GM15510 (cell line): ENCODE results near the gene CCL21.

Source experiments
- POLR2A ChIP-seq: IDR thresholded peaks from 3 replicates; pipeline ENCODE4 v1.6.1; 2011; ENCODE audit warnings: borderline replicate concordance; ENCODE audit not compliant: insufficient read length; ENCODE audit errors: extremely low read depth

The CCL21 gene, protein sequence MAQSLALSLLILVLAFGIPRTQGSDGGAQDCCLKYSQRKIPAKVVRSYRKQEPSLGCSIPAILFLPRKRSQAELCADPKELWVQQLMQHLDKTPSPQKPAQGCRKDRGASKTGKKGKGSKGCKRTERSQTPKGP

DNA sequence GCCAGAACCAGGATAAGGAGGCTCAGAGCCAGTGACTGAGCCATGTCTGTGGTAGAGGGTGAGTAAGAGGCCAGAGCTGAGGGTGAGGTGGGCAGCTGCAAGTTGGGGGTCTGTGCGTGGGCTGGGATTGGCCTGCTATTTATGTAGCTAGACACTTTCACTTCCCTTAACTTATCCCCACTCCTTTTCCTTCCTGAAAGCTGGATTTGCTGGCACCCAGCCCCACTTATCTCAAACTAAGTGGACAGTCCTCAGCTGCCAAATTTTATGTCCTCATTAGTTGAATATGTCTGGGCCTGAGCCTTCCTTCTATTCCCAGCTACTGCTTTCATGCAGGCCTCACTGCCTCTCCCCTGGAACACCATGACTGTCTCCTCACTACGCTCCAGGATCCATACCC is at the start of gene CCL21:
Gene CCL21 (minus strand): TSS at position 114 of the 400 bp plus-strand sequence. CDS start 70 bp downstream, at position 44.
- TF ChIP-seq POLR2A, result no peak

- no peak for TF ChIP-seq POLR2A
Measured at GRCh38 chr9:34759432-34760134, 49.6 kb upstream of the CCL21 start.

DNA sequence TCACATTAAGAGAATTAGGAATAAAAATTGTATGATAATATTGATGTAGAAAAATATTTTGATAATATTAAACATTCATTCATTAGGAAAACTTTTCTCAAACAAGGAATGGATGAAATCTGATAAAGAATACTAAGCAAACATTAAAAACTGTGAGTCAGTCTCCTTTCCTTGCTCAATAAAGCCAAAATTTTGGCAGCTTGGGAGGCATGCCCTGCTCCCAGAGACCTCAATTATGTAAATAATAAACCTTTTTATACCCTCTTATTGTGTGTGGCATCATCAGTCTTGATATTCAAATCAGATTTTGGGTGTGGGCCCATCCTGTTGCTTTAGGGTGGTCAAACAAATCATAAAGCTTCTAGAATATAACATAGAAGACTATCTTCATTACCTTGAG is 36.6 kb upstream of the CCL21 start:
- TF ChIP-seq POLR2A, result no peak

DNA sequence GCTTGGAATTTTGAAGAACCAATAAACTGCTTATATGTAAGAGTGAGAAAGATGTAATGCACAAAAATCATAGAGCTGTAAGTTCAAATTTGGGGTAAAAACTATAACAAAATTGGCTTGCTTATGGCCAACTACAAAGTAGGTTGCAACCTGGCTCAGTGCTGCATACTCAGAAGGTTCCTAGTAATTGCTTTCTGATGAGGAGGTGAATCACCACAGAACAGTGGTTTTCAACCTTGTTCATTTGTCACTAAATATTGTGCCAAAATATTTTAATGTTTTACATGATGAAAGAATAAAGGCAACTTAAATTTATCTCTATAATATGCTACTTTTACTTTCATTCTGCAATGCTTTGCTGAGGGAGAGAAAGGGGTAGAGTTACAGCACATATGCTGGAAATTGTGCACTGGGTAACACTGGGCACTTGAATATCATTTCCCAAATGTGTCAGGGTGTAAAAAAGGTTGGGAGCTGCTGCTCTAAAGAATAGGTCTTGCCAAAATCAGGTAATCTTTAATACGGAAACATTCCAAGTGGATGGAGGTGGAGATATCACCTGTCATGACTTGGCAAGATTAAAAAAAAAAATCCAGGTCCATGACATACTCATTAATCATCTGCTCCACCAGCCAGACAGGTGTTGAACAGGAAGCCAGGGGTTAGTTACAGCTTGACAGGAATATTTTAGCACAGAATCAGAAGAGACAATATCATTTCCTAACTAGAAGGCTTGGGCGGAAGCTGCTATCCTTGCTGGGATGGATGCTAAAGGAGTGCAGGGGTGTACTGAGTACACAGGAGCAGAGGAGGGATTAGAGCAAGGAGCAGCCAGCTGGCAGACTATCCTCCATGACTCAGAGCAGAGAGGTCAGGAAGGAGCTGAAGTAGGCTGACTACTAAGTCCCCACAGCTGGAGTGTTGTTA is 34.6 kb upstream of the CCL21 start:
- no peak for TF ChIP-seq POLR2A

DNA sequence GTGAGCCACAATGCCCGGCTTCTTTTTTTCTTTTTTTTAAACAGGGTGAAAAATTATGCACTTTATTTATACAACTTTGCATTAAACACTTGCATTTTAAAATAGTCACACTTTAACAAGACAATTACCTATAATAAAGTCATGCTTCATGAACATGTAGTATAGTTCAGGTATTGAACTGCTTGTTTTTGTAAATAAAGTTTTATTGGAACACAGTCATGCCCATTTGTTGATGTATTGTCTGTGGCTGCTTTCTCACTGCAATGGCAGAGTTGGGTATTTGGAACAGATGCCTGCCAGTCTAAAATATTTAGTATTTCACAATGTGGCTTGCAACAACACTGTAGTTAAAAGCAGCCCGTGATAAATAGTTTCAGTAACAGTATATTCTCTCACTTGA is 32.8 kb upstream of the CCL21 start:
- TF ChIP-seq POLR2A, result no peak

DNA sequence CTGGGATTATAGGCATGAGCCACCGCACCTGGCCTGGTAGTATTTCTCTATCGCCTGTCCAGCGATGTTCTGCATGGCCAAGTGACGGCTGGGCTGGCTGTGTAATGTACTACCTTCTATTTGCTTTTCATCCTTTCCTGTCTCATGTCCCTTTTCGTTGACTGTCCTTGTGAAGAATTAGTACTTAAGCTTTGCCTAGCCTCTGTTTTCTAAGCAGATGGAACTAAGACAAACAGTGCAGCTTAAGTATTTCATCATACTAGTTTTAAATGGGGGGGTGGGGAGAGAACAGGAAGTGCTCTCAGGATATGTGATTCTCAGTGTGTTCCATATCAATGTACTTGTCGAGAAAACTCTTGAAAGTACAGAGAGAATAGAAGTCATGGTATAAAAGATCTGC is 31.7 kb upstream of the CCL21 start:
- no peak for TF ChIP-seq POLR2A

- no peak for TF ChIP-seq POLR2A
Measured at GRCh38 chr9:34737677-34738260, 27.8 kb upstream of the CCL21 start.

- TF ChIP-seq POLR2A, result no peak
Measured at GRCh38 chr9:34734720-34735119, 24.8 kb upstream of the CCL21 start.

DNA sequence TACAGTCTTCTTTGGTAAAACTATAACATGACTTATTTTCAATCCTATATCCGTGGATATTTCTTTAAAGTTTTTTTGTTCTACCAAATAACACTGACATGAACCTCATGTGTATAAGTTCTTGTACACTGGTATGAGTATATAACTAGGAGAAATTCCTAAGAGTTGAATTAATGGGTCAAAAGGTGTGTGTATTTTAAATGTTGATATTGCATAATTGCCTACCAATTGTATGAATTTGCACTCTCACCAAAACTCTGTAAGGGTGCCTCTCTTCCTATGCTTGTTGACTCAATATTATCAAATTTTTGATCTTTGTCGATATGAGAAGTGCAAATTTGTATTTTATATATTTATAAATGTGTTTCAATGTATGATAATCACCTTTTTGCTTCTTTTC is 22.9 kb upstream of the CCL21 start:
- no peak for TF ChIP-seq POLR2A

DNA sequence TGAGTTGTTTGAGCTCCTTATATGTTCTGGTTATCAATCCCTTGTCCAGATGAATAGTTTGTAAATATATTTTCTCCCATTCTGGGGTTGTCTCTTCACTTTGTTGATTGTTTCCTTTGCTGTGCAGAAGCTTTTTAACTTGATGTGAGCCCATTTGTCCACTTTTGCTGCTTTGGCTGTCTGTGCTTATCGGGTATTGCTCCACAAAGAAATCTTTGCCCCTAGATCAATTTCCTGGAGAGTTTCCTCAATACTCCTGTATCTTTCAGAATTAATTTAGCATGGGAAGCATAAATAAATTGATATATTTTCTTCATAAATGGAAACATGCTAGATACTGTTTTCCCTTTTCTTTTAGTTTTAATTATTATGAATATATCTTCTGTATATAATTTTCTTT is 22.5 kb upstream of the CCL21 start:
- TF ChIP-seq POLR2A, result no peak

- no peak for TF ChIP-seq POLR2A
Measured at GRCh38 chr9:34723141-34723540, 13.2 kb upstream of the CCL21 start.

- TF ChIP-seq POLR2A, result no peak
Measured at GRCh38 chr9:34719021-34719768, 9.3 kb upstream of the CCL21 start.

DNA sequence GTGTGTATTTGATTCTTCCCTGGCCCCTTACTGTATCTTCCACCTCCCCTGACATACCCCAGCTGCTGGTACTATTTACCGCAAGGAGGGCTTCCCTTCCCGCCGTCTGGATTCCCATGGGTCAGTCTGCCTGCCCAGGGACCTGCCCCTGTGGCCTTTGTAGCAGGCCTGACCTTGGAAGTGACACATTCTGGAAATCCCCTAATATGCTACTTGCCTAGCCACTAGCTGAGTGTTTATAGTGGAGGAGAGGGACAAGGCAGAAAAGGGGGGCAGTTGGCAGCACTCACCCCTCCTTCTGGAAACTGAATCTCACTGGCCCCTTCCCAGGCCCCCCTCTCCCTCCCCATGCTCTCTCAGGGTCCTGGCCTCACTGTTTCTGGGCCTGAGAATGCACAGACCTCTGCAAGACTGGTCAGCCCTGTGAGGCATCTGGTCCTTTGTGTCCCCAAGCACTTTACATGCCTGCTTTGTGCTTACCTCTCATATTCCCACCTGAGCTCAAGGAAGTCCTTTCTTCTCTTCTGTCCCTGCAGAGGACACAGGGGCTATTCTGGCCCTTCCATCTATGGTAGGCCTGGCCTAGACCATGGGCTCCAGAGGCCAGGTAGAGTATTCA is 8.2 kb upstream of the CCL21 start:
- TF ChIP-seq POLR2A, result no peak

DNA sequence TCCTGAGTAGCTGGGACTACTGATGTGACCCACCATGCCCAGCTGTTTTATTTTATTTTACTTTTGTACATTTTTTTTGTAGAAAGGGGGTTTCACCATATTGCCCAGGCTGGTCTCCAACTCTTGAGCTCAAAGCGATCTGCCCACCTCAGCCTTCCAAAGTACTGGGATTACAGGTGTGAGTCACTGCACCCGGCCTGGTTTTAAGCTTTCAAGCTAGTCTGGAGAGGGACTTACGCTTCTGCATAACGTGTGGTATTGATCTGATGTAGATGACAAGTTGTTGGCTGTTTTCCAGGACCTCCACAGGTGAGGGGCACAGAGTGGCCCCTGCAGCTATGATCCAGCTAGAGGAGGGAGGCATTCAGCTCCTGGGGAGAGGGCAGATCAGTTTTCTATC is 6.8 kb upstream of the CCL21 start:
- no peak for TF ChIP-seq POLR2A
